ENCODE data around the gene CYP4B1. TPM values are rescaled to one million over a fixed set of nuclear protein-coding genes. Genes with fewer than 3 reads are reported as not detected.
"Not testable (repeated sequence)": the region's sequence is repeated elsewhere in the genome, so short reads cannot be mapped to it uniquely, and the experiment has no call there.

CYP4B1 gene
- total RNA-seq, 2 experiments from 2014 or later: not detected

- peaks cover 18% of the 10 kb centered on the region for H3K27me3 Mint-ChIP-seq
- H3K27ac Mint-ChIP-seq: no peak overlapping the region
- H3K36me3 Mint-ChIP-seq: no peaks in the 10 kb centered on the region
- peaks cover 13% of the 10 kb centered on the region for H3K9me3 Mint-ChIP-seq
- peaks cover 2% of the 10 kb centered on the region for H3K4me1 Mint-ChIP-seq
- H3K4me3 Mint-ChIP-seq: no peak overlapping the region
- POLR2A ChIA-PET: no interaction called here
- DNase-seq (no peak), ATAC-seq (ENCODE audit: low read depth) (no peak)
Observed at GRCh38 chr1:46769028-46769740, 29.7 kb upstream of the CYP4B1 start.

- DNase-seq: no peak
- POLR2A ChIA-PET: no interaction called here
- no peak overlapping the region for H3K27ac Mint-ChIP-seq
- ATAC-seq (ENCODE audit: low read depth): no peak
- H3K36me3 Mint-ChIP-seq: no peaks in the 10 kb centered on the region
- H3K27me3 Mint-ChIP-seq: peaks cover 11% of the 10 kb centered on the region
- peaks cover 2% of the 10 kb centered on the region for H3K4me1 Mint-ChIP-seq
- H3K9me3 Mint-ChIP-seq: peaks cover 13% of the 10 kb centered on the region
- no peak overlapping the region for H3K4me3 Mint-ChIP-seq
Observed at GRCh38 chr1:46770541-46770940, 28.3 kb upstream of the CYP4B1 start.

- no peak overlapping the region for H3K4me3 Mint-ChIP-seq
- H3K27ac Mint-ChIP-seq: no peak overlapping the region
- H3K4me1 Mint-ChIP-seq: peaks cover 2% of the 10 kb centered on the region
- no peak for ATAC-seq (ENCODE audit: low read depth)
- peaks cover 8% of the 10 kb centered on the region for H3K27me3 Mint-ChIP-seq
- no peaks in the 10 kb centered on the region for H3K36me3 Mint-ChIP-seq
- peaks cover 17% of the 10 kb centered on the region for H3K9me3 Mint-ChIP-seq
- POLR2A ChIA-PET: no interaction called here
- no peak for DNase-seq
Observed at GRCh38 chr1:46772571-46772970, 26.3 kb upstream of the CYP4B1 start.

DNA sequence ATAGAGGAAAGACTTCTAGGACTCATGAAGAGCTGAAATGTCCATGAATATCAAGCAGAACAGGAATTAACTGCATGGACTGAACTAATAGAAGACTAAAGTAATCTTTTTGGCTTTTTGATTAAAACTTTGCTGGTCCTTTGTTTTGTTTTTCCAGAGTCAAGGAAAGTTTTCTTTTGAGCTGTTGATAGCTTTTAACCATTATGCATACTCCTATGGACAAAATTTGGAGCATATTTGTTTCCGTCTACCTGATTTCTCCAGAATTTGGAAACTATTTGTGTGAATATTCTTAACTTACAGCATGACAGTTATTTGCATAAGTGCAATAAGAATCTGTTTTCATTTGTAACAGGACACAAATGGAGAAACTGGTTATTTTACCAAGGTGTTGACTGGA is 24.5 kb upstream of the CYP4B1 start:
- DNase-seq (no peak), ATAC-seq (ENCODE audit: low read depth) (no peak)
- no peaks in the 10 kb centered on the region for H3K36me3 Mint-ChIP-seq
- H3K9me3 Mint-ChIP-seq: peaks cover 14% of the 10 kb centered on the region
- H3K4me3 Mint-ChIP-seq: no peak overlapping the region
- peaks cover 4% of the 10 kb centered on the region for H3K27me3 Mint-ChIP-seq
- POLR2A ChIA-PET: no interaction called here
- peaks cover 2% of the 10 kb centered on the region for H3K4me1 Mint-ChIP-seq
- H3K27ac Mint-ChIP-seq: no peak overlapping the region

GRCh38 chr1:46778456-46778855 is 20.4 kb upstream of the CYP4B1 start:
- H3K4me1 Mint-ChIP-seq; H3K36me3 Mint-ChIP-seq; H3K27ac Mint-ChIP-seq; POLR2A ChIA-PET; DNase-seq; ATAC-seq (ENCODE audit: low read depth); H3K4me3 Mint-ChIP-seq: not testable (repeated sequence)
- Mint-ChIP-seq H3K27me3 (peaks cover 11% of the 10 kb centered on the region), H3K9me3 (peaks cover 10% of the 10 kb centered on the region)

- peaks cover 6% of the 10 kb centered on the region for H3K4me1 Mint-ChIP-seq
- no peak overlapping the region for H3K4me3 Mint-ChIP-seq
- peaks cover 23% of the 10 kb centered on the region for H3K27me3 Mint-ChIP-seq
Observed at GRCh38 chr1:46784666-46785065, 14.2 kb upstream of the CYP4B1 start.

DNA sequence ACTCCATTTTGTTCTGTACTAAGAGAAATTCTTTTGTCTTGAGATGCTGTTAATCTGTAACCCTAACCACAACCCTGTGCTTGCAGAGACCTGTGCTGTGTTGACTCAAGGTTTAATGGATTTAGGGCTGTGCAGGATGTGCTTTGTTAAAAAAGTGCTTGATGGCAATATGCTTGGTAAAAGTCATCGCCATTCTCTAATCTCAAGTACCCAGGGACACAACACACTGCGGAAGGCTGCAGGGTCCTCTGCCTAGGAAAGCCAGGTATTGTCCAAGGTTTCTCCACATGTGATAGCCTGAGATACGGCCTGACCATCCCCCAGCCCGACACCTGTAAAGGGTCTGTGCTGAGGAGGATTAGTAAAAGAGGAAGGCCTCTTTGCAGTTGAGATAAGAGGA is 10.2 kb upstream of the CYP4B1 start:
- H3K27ac Mint-ChIP-seq; H3K4me3 Mint-ChIP-seq; H3K9me3 Mint-ChIP-seq; H3K4me1 Mint-ChIP-seq; H3K36me3 Mint-ChIP-seq; ATAC-seq (ENCODE audit: low read depth); DNase-seq; POLR2A ChIA-PET: not testable (repeated sequence)
- H3K27me3 Mint-ChIP-seq: peaks cover 20% of the 10 kb centered on the region

More at GRCh38 chr1:46784666-46785065, 14.2 kb upstream of the CYP4B1 start:
- ATAC-seq (ENCODE audit: low read depth) (no peak), DNase-seq (no peak)
- Mint-ChIP-seq H3K27ac (no peak overlapping the region), H3K9me3 (peaks cover 8% of the 10 kb centered on the region), H3K36me3 (no peaks in the 10 kb centered on the region)
- POLR2A ChIA-PET: no interaction called here

DNA sequence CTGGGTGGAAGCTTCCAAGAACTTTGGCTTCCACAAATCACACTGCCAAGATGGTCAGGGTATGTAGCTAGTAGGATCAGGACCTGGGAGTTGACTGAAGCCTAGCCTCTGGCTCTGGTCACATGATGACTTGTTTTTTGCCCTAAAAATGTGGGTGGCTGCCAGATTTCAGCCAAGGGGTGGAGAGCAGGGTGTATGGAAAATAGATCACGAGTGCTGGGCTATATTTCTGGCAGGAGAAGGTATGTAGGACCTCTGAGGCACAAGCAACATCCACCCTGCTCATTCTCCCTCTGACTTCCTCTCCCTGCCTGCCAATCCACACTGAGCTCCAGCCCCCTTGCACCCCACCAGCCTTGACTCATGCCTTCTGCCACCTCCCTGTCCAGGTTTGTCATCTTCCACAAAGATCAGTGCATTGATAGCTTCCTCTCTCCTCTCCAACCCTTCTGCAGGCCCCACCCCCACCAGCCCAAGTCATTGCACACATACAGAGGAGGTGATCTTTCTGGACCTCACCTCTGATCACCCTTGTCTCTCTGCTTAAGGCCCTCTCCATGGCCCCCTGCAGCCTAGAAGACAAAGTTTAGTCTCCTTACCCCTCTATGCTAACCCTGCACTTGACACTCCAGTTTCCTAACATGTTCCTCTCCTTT is 8.3 kb upstream of the CYP4B1 start:
- peaks cover 1% of the 10 kb centered on the region for H3K9me3 Mint-ChIP-seq
- no peak overlapping the region for H3K27ac Mint-ChIP-seq
- POLR2A ChIA-PET: no interaction called here
- ATAC-seq (ENCODE audit: low read depth): no peak
- H3K36me3 Mint-ChIP-seq: no peaks in the 10 kb centered on the region
- no peak overlapping the region for H3K4me3 Mint-ChIP-seq
- H3K4me1 Mint-ChIP-seq: no peaks in the 10 kb centered on the region
- no peak for DNase-seq
- peaks cover 23% of the 10 kb centered on the region for H3K27me3 Mint-ChIP-seq

- Mint-ChIP-seq H3K36me3 (no peaks in the 10 kb centered on the region), H3K4me3 (no peak overlapping the region), H3K27me3 (peaks cover 29% of the 10 kb centered on the region), H3K27ac (no peak overlapping the region), H3K9me3 (peaks cover 1% of the 10 kb centered on the region), H3K4me1 (no peaks in the 10 kb centered on the region)
- POLR2A ChIA-PET: no interaction called here
- DNase-seq: no peak
- no peak for ATAC-seq (ENCODE audit: low read depth)
Observed at GRCh38 chr1:46793126-46793525, 5.7 kb upstream of the CYP4B1 start.

GRCh38 chr1:46797696-46798470 is 963 bp upstream of the CYP4B1 start:
- ATAC-seq (ENCODE audit: low read depth) (no peak), DNase-seq (no peak)
- H3K36me3 Mint-ChIP-seq: no peaks in the 10 kb centered on the region
- H3K4me1 Mint-ChIP-seq: no peaks in the 10 kb centered on the region
- H3K27me3 Mint-ChIP-seq: peaks cover 17% of the 10 kb centered on the region
- H3K27ac Mint-ChIP-seq: no peak overlapping the region
- no peak overlapping the region for H3K4me3 Mint-ChIP-seq
- H3K9me3 Mint-ChIP-seq: no peaks in the 10 kb centered on the region
- POLR2A ChIA-PET: no interaction called here

DNA sequence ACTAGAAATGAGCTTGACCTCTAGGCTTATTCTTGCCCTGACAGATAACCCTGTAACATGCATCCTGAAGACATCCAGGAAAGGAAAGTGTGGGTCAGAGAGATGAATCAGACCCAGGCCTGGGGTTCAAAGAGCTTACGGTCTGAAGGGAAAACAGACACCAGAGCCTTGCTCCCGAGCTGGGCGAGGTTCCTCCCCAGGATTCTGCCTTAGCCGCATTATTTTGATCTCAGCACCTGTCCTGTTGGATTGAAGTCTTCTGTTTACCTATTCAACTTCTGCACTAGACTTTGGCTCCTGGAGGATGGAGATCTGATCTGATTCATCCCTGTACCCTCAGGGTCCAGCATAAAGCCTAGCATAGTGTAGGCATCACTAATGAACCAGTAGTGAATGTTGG is 1.9 kb downstream of the CYP4B1 start:
- ATAC-seq (ENCODE audit: low read depth): no peak
- H3K27me3 Mint-ChIP-seq: peaks cover 11% of the 10 kb centered on the region

DNA sequence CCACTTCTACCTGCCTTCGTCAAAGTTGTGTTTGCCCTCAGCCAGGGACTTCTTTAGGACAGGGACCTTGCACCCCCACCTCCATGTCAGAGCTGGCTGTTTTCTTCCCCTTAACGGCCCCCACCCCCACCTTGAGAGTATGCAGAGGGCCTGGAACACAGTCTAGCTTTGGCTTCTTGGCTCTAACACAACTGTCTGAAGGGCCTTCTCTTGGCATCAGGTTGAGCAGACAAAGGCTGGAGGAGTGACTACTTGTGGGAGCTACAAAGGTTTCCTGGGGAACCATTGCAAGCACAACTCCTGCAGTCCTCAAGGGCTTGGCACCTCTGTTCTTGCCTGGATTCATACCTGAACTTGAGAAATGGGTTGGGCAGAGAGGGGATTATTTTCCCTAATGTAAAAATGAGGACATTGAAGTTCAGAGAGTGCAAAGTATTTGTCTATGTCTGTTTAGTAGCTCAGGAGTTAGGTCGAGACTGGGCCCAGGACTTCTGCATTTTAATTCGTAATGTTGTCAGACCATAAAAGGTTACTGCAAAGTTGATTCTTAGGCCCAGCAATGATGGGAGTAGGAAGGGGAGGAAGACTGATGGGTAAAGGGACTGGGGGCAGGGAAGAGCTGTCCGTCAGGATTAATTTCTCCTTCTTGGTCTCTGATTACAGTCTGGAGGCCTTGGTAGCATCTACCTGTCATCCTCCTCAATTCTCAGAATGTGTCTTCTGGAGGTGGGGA is 2.6 kb downstream of the CYP4B1 start:
- Mint-ChIP-seq H3K36me3 (no peaks in the 10 kb centered on the region), H3K9me3 (no peaks in the 10 kb centered on the region)

More for the DNA sequence above, 1.9 kb downstream of the CYP4B1 start:
- H3K4me3 Mint-ChIP-seq: no peak overlapping the region
- no peak overlapping the region for H3K27ac Mint-ChIP-seq
- no peaks in the 10 kb centered on the region for H3K4me1 Mint-ChIP-seq
- H3K36me3 Mint-ChIP-seq: no peaks in the 10 kb centered on the region
- POLR2A ChIA-PET: no interaction called here
- H3K9me3 Mint-ChIP-seq: no peaks in the 10 kb centered on the region
- no peak for DNase-seq

DNA sequence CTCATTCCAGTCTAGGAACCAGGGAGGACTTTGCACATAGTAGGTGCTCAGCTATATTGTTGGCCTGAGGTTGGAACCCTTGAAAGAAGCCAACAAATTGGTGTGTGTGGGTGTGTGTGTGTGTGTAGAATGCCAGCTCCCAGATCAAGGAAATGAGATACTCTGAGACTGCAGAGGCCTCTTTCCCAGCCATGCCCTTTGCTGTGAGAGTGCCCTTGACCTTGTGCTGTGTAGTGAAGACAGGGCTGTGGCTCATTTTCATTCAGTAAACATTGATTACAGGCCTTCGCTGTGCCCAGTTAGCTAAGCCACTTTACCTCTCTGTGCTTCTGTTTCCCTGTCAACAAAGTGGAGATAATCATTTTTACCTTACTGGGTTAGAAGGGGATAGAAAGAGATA is 3.2 kb downstream of the CYP4B1 start:
- H3K27me3 Mint-ChIP-seq: peaks cover 3% of the 10 kb centered on the region
- H3K4me3 Mint-ChIP-seq: no peak overlapping the region
- H3K9me3 Mint-ChIP-seq: no peaks in the 10 kb centered on the region

More for the DNA sequence above, 2.6 kb downstream of the CYP4B1 start:
- DNase-seq (no peak), ATAC-seq (ENCODE audit: low read depth) (no peak)
- no peak overlapping the region for H3K27ac Mint-ChIP-seq
- POLR2A ChIA-PET: no interaction called here
- H3K4me1 Mint-ChIP-seq: no peaks in the 10 kb centered on the region
- peaks cover 5% of the 10 kb centered on the region for H3K27me3 Mint-ChIP-seq
- H3K4me3 Mint-ChIP-seq: no peak overlapping the region

More for the DNA sequence above, 3.2 kb downstream of the CYP4B1 start:
- POLR2A ChIA-PET: no interaction called here
- Mint-ChIP-seq H3K36me3 (no peaks in the 10 kb centered on the region), H3K4me1 (no peaks in the 10 kb centered on the region), H3K27ac (no peak overlapping the region)
- no peak for DNase-seq
- ATAC-seq (ENCODE audit: low read depth): no peak

Measured in activated naive CD8-positive, alpha-beta T cell treated with anti-CD3 and anti-CD28 coated beads, Interleukin-2, amount 10 ng/mL, durations not matched to agents 7 days and 5 days (primary cell).